Left ventricle myocardium inferior (tissue), 1 donor: ENCODE measurements around the gene MAP1LC3B. TPM values are rescaled to one million over a fixed set of nuclear protein-coding genes. Genes with fewer than 3 reads are reported as not detected.

ENCODE experiments used
- DNase-seq: peaks from one replicate; pipeline ENCODE4 v3.0.0-alpha.2; 2020
- H3K27ac ChIP-seq: fragments of 200-600 bp; replicated peaks from 2 replicates; pipeline ENCODE4 v1.8.0; 2021
- H3K27me3 ChIP-seq: fragments of 200-600 bp; 2 replicates; pipeline ENCODE4 v1.8.0; 2021; ENCODE audit warnings: low read depth
- H3K36me3 ChIP-seq: fragments of 200-600 bp; 2 replicates; pipeline ENCODE4 v1.8.0; 2021
- H3K4me1 ChIP-seq: fragments of 200-600 bp; 2 replicates; pipeline ENCODE4 v1.8.0; 2021
- H3K4me3 ChIP-seq: fragments of 200-600 bp; 2 replicates; pipeline ENCODE4 v1.8.0; 2021; ENCODE audit warnings: mild to moderate bottlenecking, moderate library complexity
- H3K9me3 ChIP-seq: fragments of 200-600 bp; replicated peaks from 2 replicates; pipeline ENCODE4 v1.8.0; 2021
- intact Hi-C: fragments of 100-400 bp; cut with micrococcal nuclease; formaldehyde crosslinking; loops from one replicate; pipeline ENCODE4 v1.11.0; 2022
- total RNA-seq: library from RNA; stranded (reverse); fragmentation: NEBNext Ultra II Directional; extraction: Animal tissue kit (Norgen Biotek cat#: 25700); gene quantifications from one replicate; pipeline ENCODE4 v1.2.1, GENCODE V29; 2021
- TF ChIP-seq, protein P1 (sequence below): fragments of 200-600 bp; IDR thresholded peaks from 2 replicates; pipeline ENCODE4 v1.8.0; 2021; ENCODE audit warnings: antibody characterized with exemption, mild to moderate bottlenecking, borderline replicate concordance
- donor health status: DM: no; HTN: yes; CAD: no; lungs with severe emphysema.

Gene MAP1LC3B
- total RNA-seq, 1 donor from 2014 or later = 131 TPM

DNA sequence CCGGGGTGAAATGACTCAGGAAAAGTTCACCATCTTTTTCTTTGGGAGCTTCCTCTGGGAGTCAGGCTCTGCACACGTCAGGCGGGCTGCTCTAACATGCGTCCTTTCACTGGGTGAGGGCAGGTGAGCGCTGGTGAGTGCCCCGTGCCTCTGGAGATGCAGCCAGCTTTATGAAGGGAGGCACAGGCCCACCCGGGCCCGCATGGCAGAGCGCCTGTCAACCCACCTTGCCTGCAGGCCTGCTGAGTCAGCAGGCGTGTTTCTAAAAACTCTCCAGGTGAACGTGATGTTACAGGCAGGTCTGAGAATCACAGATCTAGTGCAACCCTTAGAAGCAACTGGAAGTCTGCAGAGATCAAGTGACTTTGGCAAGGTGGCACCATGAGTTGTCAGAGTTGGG lies 18.4 kb downstream of the MAP1LC3B start:
- Histone ChIP-seq H3K27ac (no peak overlapping the region), H3K36me3 (peaks cover 78% of the 10 kb centered on the region), H3K27me3 (no peaks in the 10 kb centered on the region), H3K9me3 (no peaks in the 10 kb centered on the region), H3K4me3 (no peak overlapping the region), H3K4me1 (no peaks in the 10 kb centered on the region)
- TF ChIP-seq, protein P1, sequence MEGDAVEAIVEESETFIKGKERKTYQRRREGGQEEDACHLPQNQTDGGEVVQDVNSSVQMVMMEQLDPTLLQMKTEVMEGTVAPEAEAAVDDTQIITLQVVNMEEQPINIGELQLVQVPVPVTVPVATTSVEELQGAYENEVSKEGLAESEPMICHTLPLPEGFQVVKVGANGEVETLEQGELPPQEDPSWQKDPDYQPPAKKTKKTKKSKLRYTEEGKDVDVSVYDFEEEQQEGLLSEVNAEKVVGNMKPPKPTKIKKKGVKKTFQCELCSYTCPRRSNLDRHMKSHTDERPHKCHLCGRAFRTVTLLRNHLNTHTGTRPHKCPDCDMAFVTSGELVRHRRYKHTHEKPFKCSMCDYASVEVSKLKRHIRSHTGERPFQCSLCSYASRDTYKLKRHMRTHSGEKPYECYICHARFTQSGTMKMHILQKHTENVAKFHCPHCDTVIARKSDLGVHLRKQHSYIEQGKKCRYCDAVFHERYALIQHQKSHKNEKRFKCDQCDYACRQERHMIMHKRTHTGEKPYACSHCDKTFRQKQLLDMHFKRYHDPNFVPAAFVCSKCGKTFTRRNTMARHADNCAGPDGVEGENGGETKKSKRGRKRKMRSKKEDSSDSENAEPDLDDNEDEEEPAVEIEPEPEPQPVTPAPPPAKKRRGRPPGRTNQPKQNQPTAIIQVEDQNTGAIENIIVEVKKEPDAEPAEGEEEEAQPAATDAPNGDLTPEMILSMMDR = no peak
- peak; percentile 8 for DNase-seq
- intact Hi-C loops = no loop called here

DNA sequence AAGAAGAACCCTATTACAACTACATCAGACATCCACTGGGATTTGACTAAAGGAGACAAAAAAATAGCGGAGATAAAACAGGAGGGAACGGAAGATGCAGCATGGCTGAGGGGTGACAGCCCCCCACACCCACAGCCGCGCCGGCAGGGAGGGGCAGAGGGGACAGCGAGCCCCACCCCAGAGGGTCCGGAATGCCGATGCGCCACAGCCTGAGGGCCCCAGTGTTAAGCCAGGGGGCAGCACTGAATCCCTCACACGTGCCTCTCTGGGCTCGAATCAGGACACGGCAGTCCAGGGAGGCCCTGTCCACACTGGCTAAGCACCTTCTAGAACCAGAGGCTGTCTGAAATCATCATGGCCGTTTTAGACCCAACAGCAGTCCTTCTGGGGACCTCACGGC lies 18.8 kb downstream of the MAP1LC3B start:
- TF ChIP-seq, protein P1 = no peak
- Histone ChIP-seq H3K36me3 (peaks cover 78% of the 10 kb centered on the region), H3K9me3 (no peaks in the 10 kb centered on the region), H3K4me1 (no peaks in the 10 kb centered on the region), H3K4me3 (no peak overlapping the region), H3K27ac (no peak overlapping the region), H3K27me3 (no peaks in the 10 kb centered on the region)
- intact Hi-C loops = no loop called here
- DNase-seq = peak; percentile 4

DNA sequence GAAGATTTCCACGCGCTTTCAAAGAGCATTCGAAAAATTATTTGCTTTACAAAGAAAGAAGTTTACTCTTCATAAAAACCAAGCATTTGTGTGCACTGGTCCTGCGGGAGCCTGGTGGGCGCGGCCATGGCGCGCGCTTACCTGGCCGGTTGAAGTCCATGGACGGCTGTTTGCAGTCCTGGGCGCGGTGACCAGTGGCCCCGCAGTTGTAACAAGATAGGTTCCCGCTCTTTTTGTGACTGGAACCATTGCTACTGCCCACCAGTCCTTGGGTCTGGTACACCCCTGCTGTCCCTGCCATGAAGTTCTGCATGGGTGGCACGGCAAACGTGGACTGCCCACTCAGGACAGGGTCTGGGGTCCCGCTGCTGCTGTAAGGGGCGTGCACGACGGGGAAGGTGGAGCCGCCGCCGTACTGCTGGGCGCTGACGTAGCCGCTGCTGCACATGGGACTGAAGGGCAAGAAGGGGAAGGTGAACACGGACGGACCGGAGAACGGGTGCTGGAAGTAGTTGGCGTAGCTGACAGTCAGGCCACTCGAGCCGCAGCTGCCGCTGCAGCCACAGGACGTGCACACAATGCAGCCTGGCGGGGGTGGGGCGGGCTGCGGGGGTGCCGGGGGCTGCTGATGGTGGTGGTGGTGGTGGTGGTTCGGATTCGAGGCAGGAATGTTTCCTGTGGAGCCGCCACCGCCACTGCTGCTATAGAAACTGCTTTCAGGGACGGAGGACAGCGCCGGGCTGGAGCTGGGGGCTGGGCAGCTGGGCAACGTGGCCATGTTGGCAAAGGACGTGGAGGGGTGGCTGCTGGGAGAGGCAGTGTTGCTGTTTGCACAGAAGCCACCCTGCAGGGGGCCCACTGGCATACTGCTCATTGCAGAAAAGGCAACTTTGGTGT lies 19.5 kb downstream of the MAP1LC3B start:
- TF ChIP-seq, protein P1 = no peak
- Histone ChIP-seq H3K27ac (no peak overlapping the region), H3K36me3 (peaks cover 80% of the 10 kb centered on the region), H3K9me3 (no peaks in the 10 kb centered on the region), H3K27me3 (no peaks in the 10 kb centered on the region), H3K4me1 (no peaks in the 10 kb centered on the region), H3K4me3 (no peak overlapping the region)
- DNase-seq = peak; percentile 11
- intact Hi-C loops = no loop called here

DNA sequence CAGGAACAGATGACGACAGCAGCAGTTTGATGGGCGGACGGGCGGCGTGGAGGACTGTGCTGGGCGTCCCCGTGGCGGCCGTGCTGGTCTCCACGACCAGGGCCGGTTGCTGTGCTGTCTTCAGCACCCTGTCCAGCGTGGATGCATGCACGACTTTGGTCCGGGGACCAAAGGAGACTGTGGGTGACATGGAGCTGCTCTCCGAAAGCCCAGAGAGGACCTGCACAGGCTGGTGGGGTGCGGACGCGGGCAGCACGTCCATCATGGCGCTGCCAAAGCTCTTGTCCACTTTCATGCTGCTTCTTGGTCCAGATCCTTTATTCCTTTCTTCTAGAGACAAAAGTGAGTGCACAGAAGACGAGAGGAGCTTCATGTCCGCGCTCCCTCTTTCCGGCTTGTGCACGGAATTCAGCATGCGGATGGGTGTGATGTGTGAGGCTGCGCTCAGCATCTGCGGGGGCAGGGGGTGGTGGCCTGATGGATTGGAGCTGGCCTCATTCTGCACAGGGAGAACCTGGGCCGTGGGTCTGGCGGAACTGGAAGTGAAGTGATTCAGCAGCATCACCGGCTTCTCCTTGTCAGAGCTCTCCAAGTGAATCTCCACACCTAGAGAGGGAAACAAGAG lies 20.3 kb downstream of the MAP1LC3B start:
- no peak overlapping the region for H3K27ac ChIP-seq
- intact Hi-C loops = no loop called here
- DNase-seq = peak; percentile 7

DNA sequence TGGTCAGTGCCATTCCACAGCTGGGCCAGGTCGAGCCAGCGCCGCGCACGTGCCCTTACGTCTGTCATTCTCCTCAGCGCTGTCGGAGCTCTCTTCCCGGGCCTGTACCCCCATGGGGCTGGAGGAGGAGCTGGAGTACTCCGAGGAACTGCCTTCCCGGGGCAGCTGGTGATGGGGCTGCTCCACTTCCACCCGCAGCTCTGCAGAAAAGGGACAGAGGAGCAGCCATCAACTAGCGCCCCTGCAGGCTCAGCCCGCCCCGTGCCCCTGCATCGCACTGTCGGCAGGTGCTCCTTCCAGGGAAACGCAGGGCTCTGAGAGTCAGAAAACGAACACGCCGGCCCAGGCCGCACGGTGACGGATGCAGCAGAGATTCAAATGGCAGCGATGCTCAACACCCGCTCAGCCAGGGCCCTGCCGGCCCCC lies 20.9 kb downstream of the MAP1LC3B start:
- H3K27me3 ChIP-seq = no peaks in the 10 kb centered on the region
- peaks cover 82% of the 10 kb centered on the region for H3K36me3 ChIP-seq
- intact Hi-C loops = no loop called here

More for the DNA sequence above, 20.3 kb downstream of the MAP1LC3B start:
- Histone ChIP-seq H3K4me1 (peaks cover 6% of the 10 kb centered on the region), H3K36me3 (peaks cover 81% of the 10 kb centered on the region), H3K27me3 (no peaks in the 10 kb centered on the region), H3K9me3 (no peaks in the 10 kb centered on the region), H3K4me3 (no peak overlapping the region)
- TF ChIP-seq, protein P1 = no peak

More for the DNA sequence above, 20.9 kb downstream of the MAP1LC3B start:
- peaks cover 6% of the 10 kb centered on the region for H3K4me1 ChIP-seq
- H3K4me3 ChIP-seq = no peak overlapping the region
- TF ChIP-seq, protein P1 = no peak
- no peaks in the 10 kb centered on the region for H3K9me3 ChIP-seq
- no peak overlapping the region for H3K27ac ChIP-seq
- peak; percentile 11 for DNase-seq
